ENCODE measurements around the gene STAM.
"Not testable (repeated sequence)": the region's sequence is repeated elsewhere in the genome, so short reads cannot be mapped to it uniquely, and the experiment has no call there.

STAM gene

DNA sequence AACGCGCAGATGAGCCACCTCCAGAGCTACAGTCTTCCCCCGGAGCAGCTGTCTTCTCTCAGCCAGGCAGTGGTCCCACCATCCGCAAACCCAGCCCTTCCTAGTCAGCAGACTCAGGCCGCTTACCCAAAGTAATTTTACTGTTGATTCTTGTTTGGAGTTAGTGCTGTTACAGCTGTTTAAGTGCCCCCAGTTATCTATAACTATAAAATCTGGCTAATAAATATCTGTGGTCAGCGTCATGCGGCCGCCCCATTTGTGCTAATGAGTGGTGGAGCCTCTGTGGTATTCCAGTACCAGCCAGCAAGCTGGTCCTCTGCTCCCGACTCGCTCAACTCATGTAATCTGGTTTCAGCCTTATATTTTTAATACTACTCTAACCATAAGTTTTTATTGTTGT is 64.9 kb downstream of the STAM start:
- H3K27ac ChIP-seq (ENCODE audit: low read depth, low read length) = no peak overlapping the region
- H3K4me3 ChIP-seq (ENCODE audit: low read depth, low read length) = no peak overlapping the region
- H3K27me3 ChIP-seq (ENCODE audit: control insufficient read depth, insufficient read depth, low read length) = no peaks in the 10 kb centered on the region
- no peak overlapping the region for H3K9ac ChIP-seq (ENCODE audit: low read depth, low read length)
- no peaks in the 10 kb centered on the region for H3K4me1 ChIP-seq (ENCODE audit: control insufficient read depth, insufficient read depth, low read length)
- H3K36me3 ChIP-seq (ENCODE audit: control insufficient read depth, insufficient read depth, low read length) = peaks cover 65% of the 10 kb centered on the region
- H3K9me3 ChIP-seq (ENCODE audit: control insufficient read depth, insufficient read depth, low read length) = no peaks in the 10 kb centered on the region

DNA sequence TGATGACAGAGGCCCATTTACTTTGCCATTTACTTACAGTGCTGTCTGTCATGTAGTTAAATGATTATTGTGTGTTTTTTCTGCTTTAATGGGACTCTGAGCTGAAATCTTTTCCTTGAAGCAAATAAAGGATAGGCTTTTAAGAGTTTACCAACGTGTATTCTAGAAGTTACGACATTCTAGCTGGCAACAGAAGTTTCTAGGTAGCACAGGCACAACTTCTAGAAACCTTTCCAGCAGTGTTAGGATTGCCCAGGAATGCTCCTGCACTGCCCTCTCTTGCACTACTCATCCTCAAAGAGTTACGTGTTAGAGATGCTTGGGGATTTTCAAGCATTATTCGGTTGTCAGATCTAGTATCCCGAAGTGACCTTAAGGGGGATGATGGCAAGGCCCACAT is 65.5 kb downstream of the STAM start:
- H3K9ac ChIP-seq (ENCODE audit: low read depth, low read length) = no peak overlapping the region
- no peaks in the 10 kb centered on the region for H3K4me1 ChIP-seq (ENCODE audit: control insufficient read depth, insufficient read depth, low read length)
- H3K27ac ChIP-seq (ENCODE audit: low read depth, low read length) = no peak overlapping the region
- peaks cover 65% of the 10 kb centered on the region for H3K36me3 ChIP-seq (ENCODE audit: control insufficient read depth, insufficient read depth, low read length)
- H3K9me3 ChIP-seq (ENCODE audit: control insufficient read depth, insufficient read depth, low read length) = no peaks in the 10 kb centered on the region
- H3K27me3 ChIP-seq (ENCODE audit: control insufficient read depth, insufficient read depth, low read length) = no peaks in the 10 kb centered on the region
- no peak overlapping the region for H3K4me3 ChIP-seq (ENCODE audit: low read depth, low read length)

DNA sequence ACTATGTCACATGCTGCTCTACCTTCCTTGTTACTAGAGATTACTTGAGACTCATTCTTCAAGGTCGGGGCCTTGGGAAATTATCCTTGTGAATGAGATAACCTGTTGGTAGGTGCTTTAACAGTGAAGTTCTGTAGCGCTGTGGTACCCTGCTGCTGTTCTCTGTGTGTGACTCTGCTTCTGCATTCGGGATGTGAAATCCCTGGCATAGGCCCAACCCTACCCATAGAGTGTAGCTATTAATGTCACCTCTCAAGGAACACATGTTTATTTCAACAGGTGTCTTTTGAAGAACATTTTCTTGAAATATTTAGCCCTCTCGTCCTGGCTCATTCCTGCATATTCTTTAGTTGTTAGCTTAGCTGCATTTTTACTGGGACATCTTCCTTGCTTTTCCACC is 66.2 kb downstream of the STAM start:
- H3K36me3 ChIP-seq (ENCODE audit: control insufficient read depth, insufficient read depth, low read length) = peaks cover 65% of the 10 kb centered on the region
- H3K4me1 ChIP-seq (ENCODE audit: control insufficient read depth, insufficient read depth, low read length) = no peaks in the 10 kb centered on the region
- H3K9me3 ChIP-seq (ENCODE audit: control insufficient read depth, insufficient read depth, low read length) = no peaks in the 10 kb centered on the region
- no peak overlapping the region for H3K27ac ChIP-seq (ENCODE audit: low read depth, low read length)
- no peaks in the 10 kb centered on the region for H3K27me3 ChIP-seq (ENCODE audit: control insufficient read depth, insufficient read depth, low read length)
- no peak overlapping the region for H3K9ac ChIP-seq (ENCODE audit: low read depth, low read length)
- no peak overlapping the region for H3K4me3 ChIP-seq (ENCODE audit: low read depth, low read length)

DNA sequence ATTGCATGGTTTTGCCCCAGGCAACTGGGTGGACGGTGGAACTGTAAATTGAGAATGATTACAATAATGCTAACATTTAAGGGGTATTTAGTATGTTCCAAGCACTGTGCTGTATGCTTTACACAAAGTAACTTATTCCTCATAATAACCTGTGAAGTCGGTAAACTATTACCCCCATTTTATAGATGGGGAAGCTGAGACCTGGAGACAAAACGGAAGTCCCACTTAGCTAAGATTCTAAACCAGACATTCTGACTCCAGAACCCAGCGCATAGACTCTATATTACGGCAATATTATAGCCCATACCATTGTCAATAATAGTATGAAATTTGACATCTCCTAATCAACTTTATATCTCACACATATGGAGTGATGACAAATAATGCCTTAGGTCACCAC is 68.1 kb downstream of the STAM start:
- H3K9me3 ChIP-seq (ENCODE audit: control insufficient read depth, insufficient read depth, low read length) = no peaks in the 10 kb centered on the region
- no peaks in the 10 kb centered on the region for H3K4me1 ChIP-seq (ENCODE audit: control insufficient read depth, insufficient read depth, low read length)
- H3K36me3 ChIP-seq (ENCODE audit: control insufficient read depth, insufficient read depth, low read length) = peaks cover 66% of the 10 kb centered on the region
- H3K9ac ChIP-seq (ENCODE audit: low read depth, low read length) = no peak overlapping the region
- no peak overlapping the region for H3K4me3 ChIP-seq (ENCODE audit: low read depth, low read length)
- H3K27ac ChIP-seq (ENCODE audit: low read depth, low read length) = no peak overlapping the region
- H3K27me3 ChIP-seq (ENCODE audit: control insufficient read depth, insufficient read depth, low read length) = no peaks in the 10 kb centered on the region

DNA sequence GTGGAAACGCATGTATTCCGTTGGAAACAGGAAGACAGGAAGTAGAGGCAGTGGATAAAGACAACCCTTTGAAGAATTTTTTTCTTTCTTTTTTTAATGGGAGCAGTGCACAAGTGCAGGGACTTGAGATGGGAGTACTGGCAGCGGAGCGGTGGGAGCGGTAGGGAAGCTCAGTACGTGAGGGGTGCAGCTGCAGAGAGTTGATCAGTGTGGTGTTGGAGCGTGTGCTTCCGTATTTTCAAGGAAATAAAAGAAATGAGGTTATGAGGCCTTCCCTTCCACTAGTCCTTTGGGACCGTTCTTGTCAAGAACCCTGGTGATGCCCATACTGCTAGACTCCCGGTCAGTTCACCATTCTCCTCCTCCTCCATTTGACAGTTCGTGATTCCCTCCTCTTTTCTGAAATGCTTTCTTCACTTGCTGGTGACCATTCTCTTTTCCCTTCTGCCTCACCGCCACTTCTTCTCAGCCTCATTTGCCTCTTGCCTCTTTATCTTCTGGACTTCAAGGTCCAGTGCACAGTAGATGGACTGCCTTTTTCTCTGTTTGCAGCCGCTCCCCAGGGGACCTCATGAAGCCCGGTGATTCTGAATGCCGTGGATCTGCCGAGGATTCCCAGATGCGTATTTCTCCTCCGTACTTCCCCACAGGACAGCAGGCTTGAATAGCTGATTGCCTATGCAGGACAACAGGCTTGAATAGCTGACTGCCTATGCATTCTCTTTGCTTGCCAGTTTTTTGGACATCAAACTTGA is 68.9 kb downstream of the STAM start:
- H3K9ac ChIP-seq (ENCODE audit: low read depth, low read length) = no peak overlapping the region
- no peak overlapping the region for H3K4me3 ChIP-seq (ENCODE audit: low read depth, low read length)
- no peaks in the 10 kb centered on the region for H3K27me3 ChIP-seq (ENCODE audit: control insufficient read depth, insufficient read depth, low read length)
- H3K36me3 ChIP-seq (ENCODE audit: control insufficient read depth, insufficient read depth, low read length) = peaks cover 70% of the 10 kb centered on the region
- H3K9me3 ChIP-seq (ENCODE audit: control insufficient read depth, insufficient read depth, low read length) = no peaks in the 10 kb centered on the region
- H3K27ac ChIP-seq (ENCODE audit: low read depth, low read length) = no peak overlapping the region
- H3K4me1 ChIP-seq (ENCODE audit: control insufficient read depth, insufficient read depth, low read length) = no peaks in the 10 kb centered on the region

- Histone ChIP-seq H3K27ac (ENCODE audit: low read depth, low read length) (no peak overlapping the region), H3K9ac (ENCODE audit: low read depth, low read length) (no peak overlapping the region), H3K36me3 (ENCODE audit: control insufficient read depth, insufficient read depth, low read length) (peaks cover 63% of the 10 kb centered on the region), H3K4me3 (ENCODE audit: low read depth, low read length) (no peak overlapping the region), H3K27me3 (ENCODE audit: control insufficient read depth, insufficient read depth, low read length) (no peaks in the 10 kb centered on the region), H3K9me3 (ENCODE audit: control insufficient read depth, insufficient read depth, low read length) (no peaks in the 10 kb centered on the region), H3K4me1 (ENCODE audit: control insufficient read depth, insufficient read depth, low read length) (no peaks in the 10 kb centered on the region)
These were observed 69.8 kb downstream of the STAM start for GRCh38 chr10:17713758-17714157.

DNA sequence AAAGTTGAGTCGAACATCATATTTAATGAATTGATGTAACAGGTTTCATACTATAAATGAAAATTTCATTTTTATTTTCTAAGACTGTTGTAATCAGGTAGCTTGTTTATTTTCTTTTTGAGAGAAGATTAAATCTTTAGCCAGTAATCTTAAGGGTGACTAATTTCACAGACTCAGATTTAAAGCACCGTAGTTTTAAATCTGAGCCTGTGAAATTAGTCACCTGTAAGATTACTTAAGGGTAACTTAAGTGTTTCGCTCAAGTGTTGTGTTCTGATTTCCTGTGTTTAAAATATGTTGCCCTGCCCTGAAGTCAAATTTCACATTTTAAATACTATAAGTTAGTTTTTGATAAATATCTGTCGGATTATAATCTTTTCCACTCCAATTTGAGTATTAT is 72.2 kb downstream of the STAM start:
- Histone ChIP-seq H3K4me1 (ENCODE audit: control insufficient read depth, insufficient read depth, low read length) (no peaks in the 10 kb centered on the region), H3K27me3 (ENCODE audit: control insufficient read depth, insufficient read depth, low read length) (no peaks in the 10 kb centered on the region), H3K36me3 (ENCODE audit: control insufficient read depth, insufficient read depth, low read length) (peaks cover 45% of the 10 kb centered on the region), H3K9ac (ENCODE audit: low read depth, low read length) (no peak overlapping the region), H3K4me3 (ENCODE audit: low read depth, low read length) (no peak overlapping the region), H3K27ac (ENCODE audit: low read depth, low read length) (no peak overlapping the region), H3K9me3 (ENCODE audit: control insufficient read depth, insufficient read depth, low read length) (no peaks in the 10 kb centered on the region)

GRCh38 chr10:17722317-17723014 is 78.5 kb downstream of the STAM start:
- not testable (repeated sequence) for H3K9me3 ChIP-seq (ENCODE audit: control insufficient read depth, insufficient read depth, low read length); H3K36me3 ChIP-seq (ENCODE audit: control insufficient read depth, insufficient read depth, low read length); H3K27ac ChIP-seq (ENCODE audit: low read depth, low read length); H3K4me1 ChIP-seq (ENCODE audit: control insufficient read depth, insufficient read depth, low read length); H3K4me3 ChIP-seq (ENCODE audit: low read depth, low read length); H3K9ac ChIP-seq (ENCODE audit: low read depth, low read length); H3K27me3 ChIP-seq (ENCODE audit: control insufficient read depth, insufficient read depth, low read length)

DNA sequence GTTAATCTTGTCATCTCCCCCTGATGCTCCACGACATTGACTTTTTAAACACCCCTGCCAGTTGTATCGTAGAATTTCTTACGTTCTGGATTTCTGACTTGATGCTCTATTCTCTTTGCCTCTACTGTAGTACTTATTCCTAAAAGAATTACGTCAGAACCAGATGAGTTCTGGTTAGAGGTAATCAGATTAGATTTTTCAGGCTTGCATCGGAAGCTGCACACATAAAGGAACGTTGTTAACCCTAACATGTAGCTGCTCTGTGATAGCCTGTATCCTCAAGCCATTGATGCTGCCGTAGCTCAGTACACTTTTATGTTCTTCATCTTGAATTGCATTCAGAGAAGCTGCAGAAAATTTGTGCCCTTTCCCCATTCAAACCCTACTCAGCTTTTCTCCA is 81.8 kb downstream of the STAM start:
- H3K27ac ChIP-seq (ENCODE audit: low read depth, low read length) = no peak overlapping the region
- H3K36me3 ChIP-seq (ENCODE audit: control insufficient read depth, insufficient read depth, low read length) = no peaks in the 10 kb centered on the region
- no peaks in the 10 kb centered on the region for H3K9me3 ChIP-seq (ENCODE audit: control insufficient read depth, insufficient read depth, low read length)
- no peak overlapping the region for H3K4me3 ChIP-seq (ENCODE audit: low read depth, low read length)
- no peaks in the 10 kb centered on the region for H3K27me3 ChIP-seq (ENCODE audit: control insufficient read depth, insufficient read depth, low read length)
- H3K9ac ChIP-seq (ENCODE audit: low read depth, low read length) = no peak overlapping the region
- H3K4me1 ChIP-seq (ENCODE audit: control insufficient read depth, insufficient read depth, low read length) = no peaks in the 10 kb centered on the region

- H3K4me1 ChIP-seq (ENCODE audit: control insufficient read depth, insufficient read depth, low read length) = no peaks in the 10 kb centered on the region
- no peaks in the 10 kb centered on the region for H3K36me3 ChIP-seq (ENCODE audit: control insufficient read depth, insufficient read depth, low read length)
- H3K27me3 ChIP-seq (ENCODE audit: control insufficient read depth, insufficient read depth, low read length) = no peaks in the 10 kb centered on the region
- no peaks in the 10 kb centered on the region for H3K9me3 ChIP-seq (ENCODE audit: control insufficient read depth, insufficient read depth, low read length)
- H3K4me3 ChIP-seq (ENCODE audit: low read depth, low read length) = no peak overlapping the region
- H3K9ac ChIP-seq (ENCODE audit: low read depth, low read length) = no peak overlapping the region
- no peak overlapping the region for H3K27ac ChIP-seq (ENCODE audit: low read depth, low read length)
These were observed 85.7 kb downstream of the STAM start for GRCh38 chr10:17729630-17730029.

- Histone ChIP-seq H3K4me1 (ENCODE audit: control insufficient read depth, insufficient read depth, low read length) (no peaks in the 10 kb centered on the region), H3K9me3 (ENCODE audit: control insufficient read depth, insufficient read depth, low read length) (no peaks in the 10 kb centered on the region), H3K9ac (ENCODE audit: low read depth, low read length) (no peak overlapping the region), H3K27me3 (ENCODE audit: control insufficient read depth, insufficient read depth, low read length) (no peaks in the 10 kb centered on the region), H3K4me3 (ENCODE audit: low read depth, low read length) (no peak overlapping the region), H3K27ac (ENCODE audit: low read depth, low read length) (no peak overlapping the region), H3K36me3 (ENCODE audit: control insufficient read depth, insufficient read depth, low read length) (no peaks in the 10 kb centered on the region)
These were observed 86.7 kb downstream of the STAM start for GRCh38 chr10:17730667-17731066.

All from HUES48 (cell line).